Fibroblast of mammary gland (primary cell): ENCODE results near the gene MEGF9.
"Not testable (repeated sequence)": the region's sequence is repeated elsewhere in the genome, so short reads cannot be mapped to it uniquely, and the experiment has no call there.

Source experiments
- DNase-seq: peaks from one replicate; pipeline ENCODE4 v3.0.0-alpha.2; 2010; ENCODE audit warnings: low read depth
- H3K4me3 ChIP-seq: 2 replicates; pipeline ENCODE4 v1.5.1; 2011; ENCODE audit warnings: low read depth, mild to moderate bottlenecking, low read length, moderate library complexity; ENCODE audit not compliant: control insufficient read depth
- CTCF ChIP-seq: conservative IDR thresholded peaks from 2 replicates; pipeline ENCODE4 v1.5.1; 2011; ENCODE audit warnings: low read depth, low read length, inconsistent platforms; ENCODE audit not compliant: control insufficient read depth, insufficient read depth

MEGF9 gene

GRCh38 chr9:120555839-120556238, 158.4 kb downstream of the MEGF9 start:
- no peak overlapping the region for H3K4me3 ChIP-seq
- no peak for DNase-seq
- TF ChIP-seq CTCF = no peak

GRCh38 chr9:120552210-120552704, 162.0 kb downstream of the MEGF9 start:
- not testable (repeated sequence) for H3K4me3 ChIP-seq

More at GRCh38 chr9:120552210-120552704, 162.0 kb downstream of the MEGF9 start:
- not testable (repeated sequence) for DNase-seq
